Measurements from ENCODE around the gene ALDH1L1.

The ALDH1L1 gene

GRCh38 chr3:126180477-126181397, at the start of gene ALDH1L1:
ALDH1L1 (minus strand) TSS chr3:126180586; CDS start chr3:126160979, 19,607 bp downstream.
- no peak for DNase-seq

GRCh38 chr3:126226374-126226773, 46.0 kb upstream of the ALDH1L1 start:
- no peak for DNase-seq

DNA sequence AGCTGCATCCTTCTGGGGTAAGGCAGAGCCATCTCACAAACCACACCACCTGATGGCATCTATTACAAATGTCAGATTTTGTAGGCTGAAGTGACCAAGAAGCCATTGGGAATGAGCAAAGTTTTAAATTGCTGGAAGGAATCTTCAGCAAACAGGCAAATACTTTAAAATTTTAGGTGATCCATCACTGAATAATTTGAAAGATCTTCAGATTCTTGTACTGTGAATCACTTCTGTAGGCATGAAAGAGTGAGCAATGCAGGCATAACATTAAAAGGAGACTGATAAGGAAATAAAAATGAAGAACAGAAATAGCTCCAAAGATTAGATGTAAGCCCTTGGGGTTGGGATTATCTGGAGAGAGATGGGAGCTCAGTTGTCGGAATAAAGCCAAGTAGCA, 36.0 kb upstream of the ALDH1L1 start:
- no peak for DNase-seq

DNA sequence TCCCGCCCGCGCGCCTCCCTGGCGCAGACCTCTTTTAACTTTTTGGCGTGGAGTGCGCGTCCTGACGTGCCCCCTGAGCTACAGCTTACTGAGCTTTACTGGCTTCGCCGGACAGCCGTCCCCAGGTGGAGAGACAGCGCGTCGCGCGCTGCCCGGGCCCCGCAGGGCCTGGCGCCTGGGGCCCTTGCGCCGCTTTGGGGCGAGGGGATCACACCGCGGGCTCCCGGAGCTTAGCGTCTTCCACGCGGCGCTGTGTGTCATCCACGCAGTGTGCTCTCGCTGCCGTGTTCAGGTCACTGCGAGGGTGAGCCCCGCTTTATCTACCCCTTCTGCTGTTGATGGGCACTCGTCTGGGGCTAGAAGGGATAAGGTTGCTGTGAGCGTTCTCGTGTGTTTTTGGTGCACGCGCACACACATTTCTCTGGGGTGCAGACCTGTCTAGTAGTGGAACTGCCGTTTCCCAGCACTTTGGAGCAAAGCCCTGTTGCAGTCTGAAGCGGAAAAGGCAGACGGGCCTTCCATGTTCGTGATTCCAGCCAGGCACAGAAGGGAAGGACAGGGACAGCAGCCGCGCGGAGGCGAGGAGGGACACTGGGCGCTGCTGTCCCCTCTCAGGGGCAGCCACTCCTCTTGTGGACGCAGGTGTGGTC, 33.1 kb upstream of the ALDH1L1 start:
- DNase-seq: no peak

- no peak for DNase-seq
Measured at GRCh38 chr3:126212620-126213378, 32.4 kb upstream of the ALDH1L1 start.

GRCh38 chr3:126212250-126212619, 31.8 kb upstream of the ALDH1L1 start:
- no peak for DNase-seq

- no peak for DNase-seq
Measured at GRCh38 chr3:126211569-126211968, 31.2 kb upstream of the ALDH1L1 start.

DNA sequence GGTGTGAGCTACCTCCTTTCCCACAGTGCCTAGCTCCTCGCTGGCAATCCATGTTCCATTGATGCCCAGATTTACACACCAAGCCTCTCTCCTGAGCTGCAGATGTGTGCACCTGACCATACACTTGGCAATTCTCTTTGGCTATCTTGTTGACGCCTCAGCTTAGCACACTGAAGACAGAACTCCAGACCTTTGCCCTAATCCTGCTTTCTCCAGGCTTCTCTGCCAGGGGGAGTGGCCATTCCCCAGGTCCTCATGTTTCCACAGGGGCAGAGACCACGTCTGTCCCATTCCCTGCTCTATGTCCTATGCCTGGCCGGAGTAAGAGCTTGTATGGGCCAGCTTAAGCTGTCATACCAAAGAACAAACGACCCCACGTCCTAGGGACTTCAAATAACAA, 30.2 kb upstream of the ALDH1L1 start:
- DNase-seq: no peak

- no peak for DNase-seq
Measured at GRCh38 chr3:126209741-126210140, 29.4 kb upstream of the ALDH1L1 start.

GRCh38 chr3:126208606-126209256, 28.3 kb upstream of the ALDH1L1 start:
- no peak for DNase-seq

DNA sequence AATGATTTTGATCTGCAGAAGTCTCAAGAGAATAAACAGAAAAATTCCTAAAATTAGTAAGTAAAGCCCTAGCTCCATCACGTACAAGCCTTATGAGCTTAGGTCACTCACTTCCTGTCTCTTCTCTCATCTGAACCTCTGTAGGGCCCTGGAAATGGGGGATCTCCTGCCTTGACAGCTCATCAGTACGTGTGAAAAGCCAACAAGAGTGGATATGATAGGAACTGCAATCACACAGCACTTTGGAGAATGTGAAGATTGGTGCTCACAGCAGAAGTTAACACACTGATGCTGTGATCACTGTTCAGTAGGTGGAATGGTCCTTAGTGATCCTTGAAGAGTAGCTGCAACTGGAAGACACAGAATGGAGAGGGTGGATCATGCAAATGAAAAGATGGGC, 27.8 kb upstream of the ALDH1L1 start:
- no peak for DNase-seq

GRCh38 chr3:126207166-126207565, 26.8 kb upstream of the ALDH1L1 start:
- no peak for DNase-seq

DNA sequence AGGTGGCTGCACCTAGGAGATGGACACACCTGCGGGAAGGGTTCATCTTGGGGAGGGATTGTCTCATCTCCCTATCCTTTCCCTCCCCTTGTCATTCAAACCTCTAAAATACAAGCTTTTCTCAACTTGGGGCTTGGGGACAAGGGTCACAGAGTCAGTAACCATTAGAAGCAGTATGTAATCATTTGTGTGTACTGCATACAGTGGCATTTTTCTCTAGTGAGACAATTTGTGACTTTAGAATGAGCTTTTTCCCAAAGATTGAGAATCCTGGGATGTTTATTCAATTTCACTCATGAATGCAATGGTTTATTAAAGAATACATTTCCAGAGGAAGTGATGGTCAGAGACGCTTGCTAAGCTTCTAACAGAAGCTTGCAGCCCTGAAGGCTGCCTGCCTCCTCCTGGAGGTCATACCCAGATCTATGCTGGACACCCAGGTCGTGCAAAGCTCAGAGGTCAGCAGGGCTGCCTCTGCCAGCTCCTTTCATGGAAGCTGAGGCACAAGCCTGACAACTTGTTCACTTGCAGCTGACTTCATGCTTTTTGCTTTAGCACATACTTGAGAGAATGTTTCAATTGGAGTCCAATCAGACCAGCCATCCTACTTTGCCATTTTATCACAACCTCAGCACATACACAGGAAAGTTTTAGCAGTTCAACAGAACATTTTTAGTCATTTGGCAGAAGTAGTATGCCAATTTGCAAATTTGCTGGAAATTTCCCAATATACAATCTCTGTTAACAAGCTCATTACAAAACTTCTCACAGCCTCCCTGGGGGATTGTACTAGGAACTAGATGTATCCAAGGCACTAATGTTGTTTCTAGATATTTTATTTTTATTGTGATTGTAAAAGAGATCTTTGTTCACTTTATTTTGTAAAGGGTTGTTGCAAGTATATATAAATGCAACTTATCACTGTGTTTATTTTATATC, 25.6 kb upstream of the ALDH1L1 start:
- DNase-seq: no peak

GRCh38 chr3:126202680-126203079, 22.3 kb upstream of the ALDH1L1 start:
- no peak for DNase-seq

DNA sequence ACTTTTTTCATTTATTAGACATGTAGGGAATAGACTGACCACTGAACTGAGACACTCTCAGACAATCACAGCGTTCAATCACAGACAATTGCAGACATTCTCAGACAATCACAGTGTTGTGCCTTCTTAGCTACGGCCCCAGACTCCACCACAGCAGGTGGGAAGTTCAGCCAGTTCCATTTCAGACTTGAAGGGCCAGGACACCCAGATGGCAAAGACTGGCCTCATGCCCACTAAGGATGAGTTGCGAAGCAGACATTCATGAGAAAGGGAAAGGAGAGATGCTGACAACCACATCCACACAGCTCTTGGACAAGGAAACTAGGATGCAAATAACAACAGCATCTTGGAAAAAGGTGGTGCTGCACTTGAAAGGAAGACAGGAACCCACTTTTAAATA, 21.9 kb upstream of the ALDH1L1 start:
- DNase-seq: no peak

- no peak for DNase-seq
Measured at GRCh38 chr3:126201168-126201567, 20.8 kb upstream of the ALDH1L1 start.

DNA sequence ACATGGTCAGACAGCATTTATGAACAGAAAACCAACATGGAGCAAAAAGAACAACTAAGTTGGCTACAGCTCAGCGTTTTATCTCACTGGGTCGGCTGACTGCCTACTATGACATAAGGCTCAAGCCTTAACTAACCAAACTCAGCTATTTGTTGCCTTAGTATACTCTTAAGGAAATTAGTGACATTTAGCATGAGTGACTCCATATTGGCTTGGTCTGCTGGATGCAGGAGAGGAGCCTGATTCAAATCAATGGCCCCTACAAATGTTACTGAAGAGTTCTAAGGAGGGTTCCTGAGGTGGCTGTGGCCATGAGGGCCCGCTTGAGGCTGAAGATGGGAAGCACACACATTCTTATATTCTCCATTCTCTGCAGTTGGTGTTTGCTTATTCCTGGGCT, 20.1 kb upstream of the ALDH1L1 start:
- no peak for DNase-seq

DNA sequence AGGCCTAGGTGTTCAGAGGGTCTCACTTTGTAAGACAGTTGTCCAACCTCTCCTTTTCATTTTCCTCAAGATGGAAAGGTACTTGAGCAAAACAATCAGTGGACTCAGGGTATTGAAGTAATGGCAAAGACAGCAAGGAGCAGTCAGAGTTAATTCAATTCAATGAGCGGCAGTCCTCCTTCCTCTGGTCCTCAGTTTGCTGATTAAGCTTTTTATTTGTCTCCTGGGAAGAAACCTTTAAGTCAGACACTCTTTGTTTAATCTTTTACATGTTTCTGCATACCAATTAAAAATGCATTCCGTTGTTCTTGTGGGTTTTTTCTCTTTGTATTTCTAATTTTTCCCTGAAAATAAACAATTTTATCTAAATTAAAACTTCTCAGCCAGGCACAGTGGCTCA, 18.9 kb upstream of the ALDH1L1 start:
- DNase-seq: no peak

GRCh38 chr3:126197854-126198584, 17.6 kb upstream of the ALDH1L1 start:
- no peak for DNase-seq

GRCh38 chr3:126197343-126197742, 17.0 kb upstream of the ALDH1L1 start:
- DNase-seq: no peak

GRCh38 chr3:126194713-126195305, 14.4 kb upstream of the ALDH1L1 start:
- no peak for DNase-seq

Data from NCI-H187 (cell line).